Stomach smooth muscle (tissue), 2 donors: ENCODE data around the gene NT5E.

Source experiments
- H3K27ac ChIP-seq: one replicate; pipeline ENCODE4 v1.7.0; 2013; ENCODE audit warnings: mild to moderate bottlenecking, low read length, inconsistent platforms
- H3K27me3 ChIP-seq, 2 donors: one replicate each; pipeline ENCODE4 v1.7.0; 2013; ENCODE audit warnings: low read length in 2 of 2; ENCODE audit not compliant: insufficient read depth in 2 of 2, control insufficient read depth in 1 of 2
- H3K36me3 ChIP-seq, 2 donors: one replicate each; pipeline ENCODE4 v1.7.0; 2013; ENCODE audit warnings: low read length in 2 of 2; ENCODE audit not compliant: control insufficient read depth in 2 of 2, insufficient read depth in 2 of 2
- H3K4me1 ChIP-seq: one replicate; pipeline ENCODE4 v1.7.0; 2013; ENCODE audit warnings: low read length; ENCODE audit not compliant: control insufficient read depth, insufficient read depth
- H3K4me3 ChIP-seq, 2 donors: one replicate each; pipeline ENCODE4 v1.7.0; 2013; ENCODE audit warnings: low read length in 2 of 2
- H3K9ac ChIP-seq, 2 donors: one replicate each; pipeline ENCODE4 v1.7.0; 2013; ENCODE audit warnings: low read length in 2 of 2, mild to moderate bottlenecking in 1 of 2
- H3K9me3 ChIP-seq, 2 donors: one replicate each; pipeline ENCODE4 v1.7.0; 2013; ENCODE audit warnings: low read length in 2 of 2; ENCODE audit not compliant: control insufficient read depth in 2 of 2
- donor health status: healthy.
- donor health status: Pancreatic carcinoma.

NT5E gene

GRCh38 chr6:85422996-85423395 is 26.9 kb upstream of the NT5E start:
- Histone ChIP-seq H3K9ac (no peak overlapping the region), H3K4me1 (peaks cover 2% of the 10 kb centered on the region), H3K27me3 (no peaks in the 10 kb centered on the region), H3K36me3 (no peaks in the 10 kb centered on the region), H3K27ac (no peak overlapping the region), H3K9me3 (peaks cover 0 to 4% of the 10 kb centered on the region in 2 donors), H3K4me3 (no peak overlapping the region)

DNA sequence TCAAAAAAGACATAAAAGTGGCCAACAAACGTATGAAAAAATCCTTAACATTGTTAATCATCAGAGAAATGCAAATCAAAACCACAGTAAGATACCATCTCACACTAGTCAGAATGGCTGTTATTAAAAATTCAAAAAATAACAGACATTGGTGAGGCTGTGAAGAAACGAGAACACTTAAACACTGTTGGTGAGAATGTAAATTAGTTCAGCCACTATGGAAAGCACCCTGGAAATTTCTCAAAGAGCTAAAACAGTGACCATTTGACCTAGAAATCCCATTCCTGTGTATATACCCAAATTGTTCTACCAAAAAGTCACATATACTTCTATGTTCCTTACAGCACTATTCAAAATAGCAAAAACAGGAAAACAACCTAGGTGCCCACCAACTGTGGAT is 24.9 kb upstream of the NT5E start:
- H3K27me3 ChIP-seq: no peaks in the 10 kb centered on the region
- H3K9me3 ChIP-seq: peaks cover 0 to 4% of the 10 kb centered on the region in 2 donors
- H3K9ac ChIP-seq: no peak overlapping the region
- no peak overlapping the region for H3K4me3 ChIP-seq
- no peaks in the 10 kb centered on the region for H3K36me3 ChIP-seq
- H3K4me1 ChIP-seq: peaks cover 2% of the 10 kb centered on the region
- no peak overlapping the region for H3K27ac ChIP-seq

DNA sequence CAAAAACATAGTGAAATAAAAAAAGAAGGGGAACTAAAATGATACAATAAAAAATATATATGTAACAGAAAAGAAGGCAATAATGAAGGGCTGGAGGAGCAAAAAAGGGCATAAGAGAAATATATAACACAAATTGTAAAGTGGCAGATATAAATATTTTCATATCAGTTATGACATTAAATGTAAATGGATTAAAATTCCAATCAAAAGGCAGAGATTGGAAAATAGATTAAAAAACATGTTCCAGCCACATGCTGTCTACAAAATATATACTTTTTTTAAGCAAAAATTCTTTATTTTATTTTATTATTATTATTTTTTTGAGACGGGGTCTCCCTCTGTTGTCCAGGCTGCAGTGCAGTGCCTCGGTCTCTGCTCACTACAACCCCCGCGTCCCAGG is 23.9 kb upstream of the NT5E start:
- no peaks in the 10 kb centered on the region for H3K36me3 ChIP-seq
- H3K27ac ChIP-seq: no peak overlapping the region
- no peak overlapping the region for H3K4me3 ChIP-seq
- peaks cover 2% of the 10 kb centered on the region for H3K4me1 ChIP-seq
- H3K9me3 ChIP-seq: peaks cover 0 to 4% of the 10 kb centered on the region in 2 donors
- H3K27me3 ChIP-seq: no peaks in the 10 kb centered on the region
- no peak overlapping the region for H3K9ac ChIP-seq

DNA sequence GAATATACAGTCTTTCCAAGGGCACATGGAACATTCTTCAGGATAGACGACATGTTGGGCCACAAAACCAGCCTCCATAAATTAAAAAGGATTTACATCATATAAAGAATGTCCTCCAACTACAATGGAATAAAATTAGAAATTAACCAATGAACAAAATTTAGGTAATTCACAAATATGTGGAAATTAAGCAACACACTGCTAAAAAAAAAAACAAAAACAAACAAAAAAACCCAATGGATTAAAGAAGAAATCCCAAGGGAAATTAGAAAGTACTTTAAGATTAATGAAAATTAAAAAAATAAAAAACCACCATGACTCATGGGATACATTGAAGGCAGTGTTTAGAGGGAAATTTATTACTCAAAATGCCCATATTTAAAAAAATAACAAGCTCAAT is 21.4 kb upstream of the NT5E start:
- Histone ChIP-seq H3K27me3 (no peaks in the 10 kb centered on the region), H3K9ac (no peak overlapping the region), H3K36me3 (no peaks in the 10 kb centered on the region), H3K9me3 (peaks cover 0 to 4% of the 10 kb centered on the region in 2 donors), H3K27ac (no peak overlapping the region), H3K4me3 (no peak overlapping the region), H3K4me1 (no peaks in the 10 kb centered on the region)

DNA sequence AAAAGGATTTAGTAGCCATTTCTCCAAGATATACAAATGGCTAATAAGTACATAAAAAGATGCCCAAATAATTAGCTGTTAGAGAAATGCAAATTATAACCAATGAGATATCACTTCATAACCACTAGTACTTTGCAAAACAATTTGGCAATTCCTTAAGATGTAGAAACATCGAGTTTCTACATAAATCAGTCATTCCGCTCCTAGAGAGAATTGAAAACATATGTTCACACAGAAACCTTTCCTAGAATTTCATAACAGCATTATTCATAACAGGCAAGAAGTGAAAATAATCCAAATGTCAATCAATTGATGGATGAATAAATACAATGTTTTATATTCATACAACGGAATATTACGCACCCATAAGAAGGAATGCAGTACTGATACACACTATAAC is 20.5 kb upstream of the NT5E start:
- Histone ChIP-seq H3K4me3 (no peak overlapping the region), H3K9ac (no peak overlapping the region), H3K36me3 (no peaks in the 10 kb centered on the region), H3K4me1 (no peaks in the 10 kb centered on the region), H3K9me3 (peaks cover 0 to 8% of the 10 kb centered on the region in 2 donors), H3K27ac (no peak overlapping the region), H3K27me3 (no peaks in the 10 kb centered on the region)

- H3K9ac ChIP-seq: no peak overlapping the region
- H3K27me3 ChIP-seq: no peaks in the 10 kb centered on the region
- H3K4me3 ChIP-seq: no peak overlapping the region
- peaks cover 0 to 3% of the 10 kb centered on the region in 2 donors for H3K9me3 ChIP-seq
- H3K27ac ChIP-seq: no peak overlapping the region
- H3K36me3 ChIP-seq: no peaks in the 10 kb centered on the region
- no peaks in the 10 kb centered on the region for H3K4me1 ChIP-seq
These were observed 18.6 kb upstream of the NT5E start for GRCh38 chr6:85431271-85431670.

DNA sequence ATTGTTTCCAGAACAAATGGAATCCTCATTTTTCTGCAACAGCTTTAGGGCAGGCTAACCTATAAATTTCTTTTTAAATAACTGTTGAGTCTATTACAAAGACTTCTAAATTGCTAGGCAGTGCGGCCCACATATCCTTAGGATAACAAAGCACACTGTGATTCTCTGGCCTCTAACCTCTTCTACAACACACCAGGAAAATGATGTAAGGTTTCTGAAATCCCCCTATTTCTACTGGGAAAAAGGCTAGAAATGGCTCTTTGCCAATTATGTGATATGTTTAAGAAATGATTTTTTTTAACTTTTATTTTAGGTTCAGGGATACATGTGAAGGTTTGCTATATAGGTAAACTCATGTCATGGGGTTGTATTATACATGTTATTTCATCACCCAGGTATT is 17.3 kb upstream of the NT5E start:
- H3K4me1 ChIP-seq: no peaks in the 10 kb centered on the region
- H3K27me3 ChIP-seq: no peaks in the 10 kb centered on the region
- no peak overlapping the region for H3K4me3 ChIP-seq
- H3K9me3 ChIP-seq: peaks cover 0 to 3% of the 10 kb centered on the region in 2 donors
- no peaks in the 10 kb centered on the region for H3K36me3 ChIP-seq
- no peak overlapping the region for H3K9ac ChIP-seq
- H3K27ac ChIP-seq: no peak overlapping the region

- Histone ChIP-seq H3K4me3 (no peak overlapping the region), H3K27me3 (no peaks in the 10 kb centered on the region), H3K4me1 (no peaks in the 10 kb centered on the region), H3K27ac (no peak overlapping the region), H3K9ac (no peak overlapping the region), H3K36me3 (no peaks in the 10 kb centered on the region), H3K9me3 (peaks cover 0 to 3% of the 10 kb centered on the region in 2 donors)
These were observed 14.0 kb upstream of the NT5E start for GRCh38 chr6:85435851-85436250.

GRCh38 chr6:85436411-85436810 is 13.5 kb upstream of the NT5E start:
- H3K27me3 ChIP-seq: no peaks in the 10 kb centered on the region
- H3K4me3 ChIP-seq: no peak overlapping the region
- H3K9me3 ChIP-seq: peaks cover 0 to 3% of the 10 kb centered on the region in 2 donors
- H3K9ac ChIP-seq: no peak overlapping the region
- no peaks in the 10 kb centered on the region for H3K4me1 ChIP-seq
- H3K27ac ChIP-seq: no peak overlapping the region
- H3K36me3 ChIP-seq: no peaks in the 10 kb centered on the region

GRCh38 chr6:85436939-85437495 is 12.9 kb upstream of the NT5E start:
- Histone ChIP-seq H3K4me1 (no peaks in the 10 kb centered on the region), H3K27me3 (no peaks in the 10 kb centered on the region), H3K4me3 (no peak overlapping the region), H3K27ac (no peak overlapping the region), H3K9ac (no peak overlapping the region), H3K9me3 (peaks cover 0 to 3% of the 10 kb centered on the region in 2 donors), H3K36me3 (no peaks in the 10 kb centered on the region)

GRCh38 chr6:85443349-85444117 is 6.3 kb upstream of the NT5E start:
- H3K9ac ChIP-seq: no peak overlapping the region
- H3K9me3 ChIP-seq: peaks cover 0 to 3% of the 10 kb centered on the region in 2 donors
- H3K27me3 ChIP-seq: no peaks in the 10 kb centered on the region
- no peak overlapping the region for H3K27ac ChIP-seq
- no peaks in the 10 kb centered on the region for H3K4me1 ChIP-seq
- no peak overlapping the region for H3K4me3 ChIP-seq
- no peaks in the 10 kb centered on the region for H3K36me3 ChIP-seq
